ENCODE data around the gene VSIG10L. TPM values are rescaled to one million over a fixed set of nuclear protein-coding genes. Genes with fewer than 3 reads are reported as not detected.

VSIG10L gene
- total RNA-seq, 1 donor from 2014 or later = 4.2 TPM

DNA sequence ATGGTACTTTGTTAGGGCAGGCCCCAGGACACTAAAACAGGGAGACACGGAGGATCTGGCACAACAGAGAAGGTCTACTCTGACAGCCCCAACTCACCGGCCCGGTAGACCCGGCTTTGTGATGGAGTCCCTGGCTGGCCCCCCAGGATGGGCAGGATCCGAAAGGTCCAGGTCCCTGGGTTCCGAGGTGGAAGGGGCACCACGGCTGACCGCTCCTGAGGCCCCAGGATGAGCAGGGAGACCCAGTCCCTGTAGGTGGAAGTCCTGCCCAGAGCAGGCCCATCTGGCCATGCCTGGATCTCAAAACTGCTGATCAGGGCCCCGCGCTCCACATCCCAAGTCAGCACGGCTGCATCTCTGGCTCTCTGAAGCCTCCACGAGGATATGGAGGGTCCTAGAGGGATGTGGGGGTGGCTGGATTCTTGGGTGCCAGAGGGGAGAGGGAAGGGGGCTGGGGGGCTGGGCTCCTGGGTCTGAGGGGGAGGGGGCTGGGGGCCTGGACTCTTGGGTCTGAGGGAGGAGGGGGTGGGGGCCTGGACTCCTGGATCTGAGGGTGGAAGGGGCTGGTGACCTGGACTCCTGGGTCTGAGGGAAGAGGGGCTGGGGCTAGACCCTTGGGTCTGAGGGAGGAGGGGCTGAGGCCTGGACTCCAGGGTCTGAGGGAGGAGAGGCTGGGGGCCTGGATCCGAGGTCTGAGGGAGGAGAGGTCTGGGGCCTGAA, 4.6 kb downstream of the VSIG10L start:
- Histone ChIP-seq H3K4me1 (ENCODE audit: insufficient read depth, low read length) (peaks cover 3% of the 10 kb centered on the region), H3K79me2 (ENCODE audit: insufficient read depth, low read length) (no peaks in the 10 kb centered on the region), H3K36me3 (ENCODE audit: insufficient read depth, low read length) (no peaks in the 10 kb centered on the region), H3K4me3 (ENCODE audit: insufficient read depth, low read depth, low read length) (no peak overlapping the region), H4K20me1 (ENCODE audit: insufficient read depth, low read length) (no peaks in the 10 kb centered on the region), H3K9me3 (ENCODE audit: insufficient read depth, low read depth, low read length) (no peaks in the 10 kb centered on the region), H3K9ac (ENCODE audit: low read length) (no peak overlapping the region), H3K27me3 (ENCODE audit: insufficient read depth, low read length) (no peaks in the 10 kb centered on the region), H2AFZ (ENCODE audit: low read depth, low read length) (no peak overlapping the region), H3K27ac (ENCODE audit: low read depth, low read length) (no peak overlapping the region), H3K4me2 (ENCODE audit: low read length) (no peak overlapping the region)
- no peak for FAIRE-seq
- TF ChIP-seq, protein P1, sequence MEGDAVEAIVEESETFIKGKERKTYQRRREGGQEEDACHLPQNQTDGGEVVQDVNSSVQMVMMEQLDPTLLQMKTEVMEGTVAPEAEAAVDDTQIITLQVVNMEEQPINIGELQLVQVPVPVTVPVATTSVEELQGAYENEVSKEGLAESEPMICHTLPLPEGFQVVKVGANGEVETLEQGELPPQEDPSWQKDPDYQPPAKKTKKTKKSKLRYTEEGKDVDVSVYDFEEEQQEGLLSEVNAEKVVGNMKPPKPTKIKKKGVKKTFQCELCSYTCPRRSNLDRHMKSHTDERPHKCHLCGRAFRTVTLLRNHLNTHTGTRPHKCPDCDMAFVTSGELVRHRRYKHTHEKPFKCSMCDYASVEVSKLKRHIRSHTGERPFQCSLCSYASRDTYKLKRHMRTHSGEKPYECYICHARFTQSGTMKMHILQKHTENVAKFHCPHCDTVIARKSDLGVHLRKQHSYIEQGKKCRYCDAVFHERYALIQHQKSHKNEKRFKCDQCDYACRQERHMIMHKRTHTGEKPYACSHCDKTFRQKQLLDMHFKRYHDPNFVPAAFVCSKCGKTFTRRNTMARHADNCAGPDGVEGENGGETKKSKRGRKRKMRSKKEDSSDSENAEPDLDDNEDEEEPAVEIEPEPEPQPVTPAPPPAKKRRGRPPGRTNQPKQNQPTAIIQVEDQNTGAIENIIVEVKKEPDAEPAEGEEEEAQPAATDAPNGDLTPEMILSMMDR (IDR thresholded peaks at IDR 0.05; ENCODE audit: insufficient read depth, low read depth, low read length) = no peak
- no peak for TF ChIP-seq EZH2 (IDR thresholded peaks at IDR 0.05; ENCODE audit: insufficient read depth, low read length)
- Mint-ChIP-seq H3K36me3 (ENCODE audit: low read depth, unreplicated experiment) (peaks cover 10% of the 10 kb centered on the region), H3K9me3 (ENCODE audit: unreplicated experiment) (no peaks in the 10 kb centered on the region), H3K4me3 (ENCODE audit: unreplicated experiment) (no peak overlapping the region), H3K4me1 (ENCODE audit: low read depth, unreplicated experiment) (no peaks in the 10 kb centered on the region), H3K27ac (ENCODE audit: unreplicated experiment) (no peak overlapping the region), H3K27me3 (ENCODE audit: low read depth, unreplicated experiment) (peaks cover 9% of the 10 kb centered on the region)
- DNase-seq (ENCODE audit: low read depth) = no peak

DNA sequence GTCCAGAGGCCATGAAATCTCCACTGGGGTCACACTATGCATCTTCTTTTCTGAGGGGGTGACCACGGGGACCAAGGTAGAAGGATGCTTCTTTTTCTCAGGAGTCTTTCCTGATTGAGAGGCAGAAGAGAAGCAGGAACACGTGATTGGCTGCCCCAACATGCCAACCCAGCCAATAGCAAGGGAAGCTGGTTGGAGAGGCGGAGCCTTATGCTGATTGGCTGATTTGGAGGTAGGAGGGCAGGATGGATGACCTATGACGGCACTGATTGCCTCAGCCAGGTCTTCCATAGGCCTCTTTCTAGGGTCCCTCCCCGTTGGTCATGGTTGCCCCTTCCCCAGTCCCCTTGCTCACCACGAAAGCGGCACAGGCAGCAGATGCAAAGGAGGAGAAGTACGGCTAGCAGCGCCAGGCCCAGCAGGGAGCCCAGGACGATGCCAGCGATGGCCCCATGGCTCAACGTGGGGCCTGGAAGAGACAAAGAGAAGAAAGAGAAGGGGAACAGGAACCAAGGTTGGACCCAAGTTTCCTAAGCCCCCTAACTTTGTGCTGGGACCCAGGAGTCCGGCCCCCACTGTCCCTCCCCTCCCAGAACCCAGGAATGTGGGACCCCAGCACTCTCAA, 8.0 kb downstream of the VSIG10L start:
- DNase-seq (ENCODE audit: low read depth) = no peak
- Histone ChIP-seq H3K4me3 (ENCODE audit: insufficient read depth, low read depth, low read length) (no peak overlapping the region), H3K4me1 (ENCODE audit: insufficient read depth, low read length) (no peaks in the 10 kb centered on the region), H2AFZ (ENCODE audit: low read depth, low read length) (no peak overlapping the region), H3K27me3 (ENCODE audit: insufficient read depth, low read length) (no peaks in the 10 kb centered on the region), H3K4me2 (ENCODE audit: low read length) (no peak overlapping the region), H4K20me1 (ENCODE audit: insufficient read depth, low read length) (no peaks in the 10 kb centered on the region), H3K9ac (ENCODE audit: low read length) (no peak overlapping the region), H3K79me2 (ENCODE audit: insufficient read depth, low read length) (no peaks in the 10 kb centered on the region), H3K9me3 (ENCODE audit: insufficient read depth, low read depth, low read length) (no peaks in the 10 kb centered on the region), H3K27ac (ENCODE audit: low read depth, low read length) (no peak overlapping the region), H3K36me3 (ENCODE audit: insufficient read depth, low read length) (no peaks in the 10 kb centered on the region)
- Mint-ChIP-seq H3K9me3 (ENCODE audit: unreplicated experiment) (peaks cover 2% of the 10 kb centered on the region), H3K4me1 (ENCODE audit: low read depth, unreplicated experiment) (no peaks in the 10 kb centered on the region), H3K27ac (ENCODE audit: unreplicated experiment) (no peak overlapping the region), H3K4me3 (ENCODE audit: unreplicated experiment) (no peak overlapping the region), H3K36me3 (ENCODE audit: low read depth, unreplicated experiment) (peaks cover 19% of the 10 kb centered on the region), H3K27me3 (ENCODE audit: low read depth, unreplicated experiment) (no peaks in the 10 kb centered on the region)
- FAIRE-seq = no peak
- TF ChIP-seq EZH2 (IDR thresholded peaks at IDR 0.05; ENCODE audit: insufficient read depth, low read length) = no peak
- TF ChIP-seq, protein P1 (IDR thresholded peaks at IDR 0.05; ENCODE audit: insufficient read depth, low read depth, low read length) = no peak

DNA sequence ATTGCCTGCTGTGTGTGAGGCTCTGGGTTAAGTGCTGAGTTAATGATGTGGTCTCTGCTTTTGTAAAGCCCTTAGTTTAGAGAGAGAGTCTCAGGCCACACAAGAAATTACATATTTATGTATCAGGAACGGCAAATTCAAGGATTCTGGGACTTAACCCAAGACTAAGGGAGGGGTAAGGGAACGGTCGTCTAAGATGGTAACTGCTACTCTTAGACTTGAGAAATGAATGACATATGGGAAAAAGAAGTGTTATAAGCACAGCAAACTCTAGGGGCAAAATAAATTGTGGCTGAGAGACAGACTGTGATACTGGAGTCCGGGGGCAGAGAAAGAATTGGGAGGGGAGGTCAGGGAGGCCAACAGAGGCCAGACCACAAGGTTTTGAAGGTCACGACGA, 10.2 kb downstream of the VSIG10L start:
- TF ChIP-seq, protein P1 (IDR thresholded peaks at IDR 0.05; ENCODE audit: insufficient read depth, low read depth, low read length) = no peak
- no peak for TF ChIP-seq EZH2 (IDR thresholded peaks at IDR 0.05; ENCODE audit: insufficient read depth, low read length)
- Histone ChIP-seq H3K27ac (ENCODE audit: low read depth, low read length) (no peak overlapping the region), H3K27me3 (ENCODE audit: insufficient read depth, low read length) (no peaks in the 10 kb centered on the region), H2AFZ (ENCODE audit: low read depth, low read length) (no peak overlapping the region), H3K79me2 (ENCODE audit: insufficient read depth, low read length) (no peaks in the 10 kb centered on the region), H3K4me3 (ENCODE audit: insufficient read depth, low read depth, low read length) (no peak overlapping the region), H3K36me3 (ENCODE audit: insufficient read depth, low read length) (no peaks in the 10 kb centered on the region), H3K4me2 (ENCODE audit: low read length) (no peak overlapping the region), H3K9ac (ENCODE audit: low read length) (no peak overlapping the region), H3K4me1 (ENCODE audit: insufficient read depth, low read length) (no peaks in the 10 kb centered on the region), H4K20me1 (ENCODE audit: insufficient read depth, low read length) (no peaks in the 10 kb centered on the region), H3K9me3 (ENCODE audit: insufficient read depth, low read depth, low read length) (no peaks in the 10 kb centered on the region)
- DNase-seq (ENCODE audit: low read depth) = no peak
- peaks cover 4% of the 10 kb centered on the region for H3K27me3 Mint-ChIP-seq (ENCODE audit: low read depth, unreplicated experiment)
- peaks cover 19% of the 10 kb centered on the region for H3K36me3 Mint-ChIP-seq (ENCODE audit: low read depth, unreplicated experiment)
- H3K4me1 Mint-ChIP-seq (ENCODE audit: low read depth, unreplicated experiment) = no peaks in the 10 kb centered on the region
- no peak overlapping the region for H3K4me3 Mint-ChIP-seq (ENCODE audit: unreplicated experiment)
- H3K27ac Mint-ChIP-seq (ENCODE audit: unreplicated experiment) = no peak overlapping the region
- no peak for FAIRE-seq
- H3K9me3 Mint-ChIP-seq (ENCODE audit: unreplicated experiment) = peaks cover 4% of the 10 kb centered on the region

Data from astrocyte (in vitro differentiated cells and primary cell).